Osteoblast (primary cell): ENCODE measurements around the gene PLEKHH1. TPM values are rescaled to one million over a fixed set of nuclear protein-coding genes. Genes with fewer than 3 reads are reported as not detected.
"Not testable (repeated sequence)": the region's sequence is repeated elsewhere in the genome, so short reads cannot be mapped to it uniquely, and the experiment has no call there.

Experiments used
- DNase-seq: peaks from one replicate; pipeline ENCODE4 v3.0.0; 2011; ENCODE audit warnings: low spot score, mixed read lengths; ENCODE audit not compliant: insufficient read length; ENCODE audit errors: missing footprints
- H2AFZ ChIP-seq: 2 replicates; pipeline ENCODE4 v1.6.0; 2011; ENCODE audit warnings: mild to moderate bottlenecking, low read length
- H3K27ac ChIP-seq: 2 replicates; pipeline ENCODE4 v1.5.1; 2011; ENCODE audit warnings: mild to moderate bottlenecking, low read depth, low read length, moderate library complexity
- H3K27me3 ChIP-seq: 2 replicates; pipeline ENCODE4 v1.6.0; 2012; ENCODE audit warnings: mild to moderate bottlenecking, control low read depth, inconsistent platforms, low read length, moderate library complexity; ENCODE audit not compliant: insufficient read depth
- H3K36me3 ChIP-seq: 2 replicates; pipeline ENCODE4 v1.5.1; 2011; ENCODE audit warnings: mild to moderate bottlenecking, low read length, control low read depth, moderate library complexity; ENCODE audit not compliant: insufficient read depth
- H3K4me1 ChIP-seq: 2 replicates; pipeline ENCODE4 v1.5.1; 2011; ENCODE audit warnings: mild to moderate bottlenecking, low read length, control low read depth, moderate library complexity; ENCODE audit not compliant: insufficient read depth
- H3K4me2 ChIP-seq: 2 replicates; pipeline ENCODE4 v1.6.0; 2011; ENCODE audit warnings: mild to moderate bottlenecking, low read length; ENCODE audit not compliant: insufficient read depth
- H3K4me3 ChIP-seq: fragments of 200-600 bp; sonication (generic); 3 replicates; pipeline ENCODE4 v1.5.1; 2012; ENCODE audit warnings: mild to moderate bottlenecking, low read length, inconsistent platforms; ENCODE audit not compliant: insufficient read depth
- H3K79me2 ChIP-seq: 2 replicates; pipeline ENCODE4 v1.6.0; 2012; ENCODE audit warnings: mild to moderate bottlenecking, low read length, control low read depth, inconsistent platforms; ENCODE audit not compliant: insufficient read depth
- H3K9me3 ChIP-seq: 2 replicates; pipeline ENCODE4 v1.5.1; 2011; ENCODE audit warnings: low read depth, low read length, control low read depth
- H4K20me1 ChIP-seq: 2 replicates; pipeline ENCODE4 v1.6.0; 2012; ENCODE audit warnings: mild to moderate bottlenecking, low read length, control low read depth; ENCODE audit not compliant: insufficient read depth
- CTCF ChIP-seq: IDR thresholded peaks from 2 replicates; pipeline ENCODE4 v1.5.1; 2011; ENCODE audit warnings: mild to moderate bottlenecking, low read depth, low read length, moderate library complexity; ENCODE audit errors: extremely low read depth
- total RNA-seq: library from RNA; depleted of rRNA; stranded (reverse); fragments of >200 nt; gene quantifications from 2 replicates; pipeline ENCODE4 v1.2.3, GENCODE V29; 2012

Gene PLEKHH1
- total RNA-seq, 1 donor = 1.1 TPM

GRCh38 chr14:67584978-67585377 lies 51.9 kb downstream of the PLEKHH1 start:
- Histone ChIP-seq H2AFZ (no peak overlapping the region), H3K79me2 (no peaks in the 10 kb centered on the region), H3K4me1 (no peaks in the 10 kb centered on the region), H3K4me2 (no peak overlapping the region), H3K27ac (no peak overlapping the region), H4K20me1 (no peaks in the 10 kb centered on the region), H3K27me3 (no peaks in the 10 kb centered on the region), H3K36me3 (no peaks in the 10 kb centered on the region), H3K4me3 (no peak overlapping the region), H3K9me3 (no peaks in the 10 kb centered on the region)
- no peak for TF ChIP-seq CTCF
- no peak for DNase-seq

- H3K4me2 ChIP-seq = no peak overlapping the region
- no peak overlapping the region for H3K4me3 ChIP-seq
- no peak overlapping the region for H2AFZ ChIP-seq
- no peak overlapping the region for H3K27ac ChIP-seq
- no peaks in the 10 kb centered on the region for H3K36me3 ChIP-seq
- TF ChIP-seq CTCF = no peak
- H4K20me1 ChIP-seq = no peaks in the 10 kb centered on the region
- H3K4me1 ChIP-seq = no peaks in the 10 kb centered on the region
- no peaks in the 10 kb centered on the region for H3K79me2 ChIP-seq
- H3K27me3 ChIP-seq = no peaks in the 10 kb centered on the region
- H3K9me3 ChIP-seq = no peaks in the 10 kb centered on the region
- no peak for DNase-seq
These were observed 53.3 kb downstream of the PLEKHH1 start for GRCh38 chr14:67586369-67586768.

- no peaks in the 10 kb centered on the region for H3K27me3 ChIP-seq
- H3K4me1 ChIP-seq = no peaks in the 10 kb centered on the region
- no peaks in the 10 kb centered on the region for H3K36me3 ChIP-seq
- H3K27ac ChIP-seq = no peak overlapping the region
- no peak overlapping the region for H3K4me3 ChIP-seq
- DNase-seq = no peak
- H4K20me1 ChIP-seq = no peaks in the 10 kb centered on the region
- H3K4me2 ChIP-seq = no peak overlapping the region
- no peak for TF ChIP-seq CTCF
- no peaks in the 10 kb centered on the region for H3K79me2 ChIP-seq
- H2AFZ ChIP-seq = no peak overlapping the region
- H3K9me3 ChIP-seq = no peaks in the 10 kb centered on the region
These were observed 56.2 kb downstream of the PLEKHH1 start for GRCh38 chr14:67589204-67589770.

- H3K9me3 ChIP-seq, H3K27ac ChIP-seq, H3K4me2 ChIP-seq, H3K27me3 ChIP-seq, H4K20me1 ChIP-seq, H3K4me3 ChIP-seq, H3K36me3 ChIP-seq, DNase-seq, H3K4me1 ChIP-seq, H2AFZ ChIP-seq, H3K79me2 ChIP-seq: not testable (repeated sequence)
These were observed 60.6 kb downstream of the PLEKHH1 start for GRCh38 chr14:67593650-67594049.
